ENCODE measurements around the gene ATP5F1E.

ATP5F1E gene

GRCh38 chr20:59035381-59035780 is 3.2 kb upstream of the ATP5F1E start:
- no peak overlapping the region for H2BK120ac ChIP-seq (ENCODE audit: insufficient read depth, low read length, poor library complexity)
- no peak overlapping the region for H3K14ac ChIP-seq (ENCODE audit: low read length)
- H3K4me1 ChIP-seq (ENCODE audit: control insufficient read depth in 1 of 2, insufficient read depth in 2 of 2, low read length in 2 of 2): peaks cover 4 to 5% of the 10 kb centered on the region in 2 experiments
- H3K4ac ChIP-seq (ENCODE audit: low read depth, low read length): no peak overlapping the region
- no CpG with 5 or more reads among the region's 3 CpGs for WGBS (ENCODE audit: extremely low coverage, insufficient coverage, insufficient read length)
- no peak overlapping the region for H3K4me2 ChIP-seq (ENCODE audit: low read length)
- no peak overlapping the region for H4K8ac ChIP-seq (ENCODE audit: low read depth, low read length)
- peaks cover 8 to 18% of the 10 kb centered on the region in 2 experiments for H3K36me3 ChIP-seq (ENCODE audit: control insufficient read depth in 1 of 2, insufficient read depth in 2 of 2, low read length in 2 of 2)
- no peaks in the 10 kb centered on the region for H3K9me3 ChIP-seq (ENCODE audit: insufficient read depth, low read depth, low read length)
- H4K91ac ChIP-seq (ENCODE audit: low read depth, low read length): no peak overlapping the region
- H3K4me3 ChIP-seq (ENCODE audit: low read depth, low read length): no peak overlapping the region
- no peak for DNase-seq
- no peak overlapping the region for H2AFZ ChIP-seq (ENCODE audit: insufficient read depth, low read length, poor library complexity)
- no peak overlapping the region for H2AK5ac ChIP-seq (ENCODE audit: low read length)
- no peak overlapping the region for H2BK12ac ChIP-seq (ENCODE audit: low read length)
- H3K79me2 ChIP-seq (ENCODE audit: control insufficient read depth, insufficient read depth, low read length, poor library complexity): peaks cover 9% of the 10 kb centered on the region
- H2BK5ac ChIP-seq (ENCODE audit: low read depth, low read length, poor library complexity): no peak overlapping the region
- no peak overlapping the region for H3K9ac ChIP-seq (ENCODE audit: low read length)
- no peaks in the 10 kb centered on the region for H3K27me3 ChIP-seq (ENCODE audit: insufficient read depth, low read length)
- peaks cover 6% of the 10 kb centered on the region for H3K79me1 ChIP-seq (ENCODE audit: low read length)
- no peak overlapping the region for H3K27ac ChIP-seq (ENCODE audit: low read depth, low read length)
- no peak overlapping the region for H3K23ac ChIP-seq (ENCODE audit: low read length)
- H3K18ac ChIP-seq (ENCODE audit: low read length): no peak overlapping the region
- no peak overlapping the region for H4K12ac ChIP-seq (ENCODE audit: low read depth, low read length)

GRCh38 chr20:59033616-59034165 is 1.6 kb upstream of the ATP5F1E start:
- Histone ChIP-seq H3K4me1 (ENCODE audit: control insufficient read depth in 1 of 2, insufficient read depth in 2 of 2, low read length in 2 of 2) (peaks cover 4 to 5% of the 10 kb centered on the region in 2 experiments), H2AK5ac (ENCODE audit: low read length) (no peak overlapping the region), H4K12ac (ENCODE audit: low read depth, low read length) (no peak overlapping the region), H3K9ac (ENCODE audit: low read length) (no peak overlapping the region), H3K23ac (ENCODE audit: low read length) (no peak overlapping the region), H3K4me2 (ENCODE audit: low read length) (no peak overlapping the region), H4K91ac (ENCODE audit: low read depth, low read length) (no peak overlapping the region), H2BK12ac (ENCODE audit: low read length) (no peak overlapping the region), H2BK5ac (ENCODE audit: low read depth, low read length, poor library complexity) (no peak overlapping the region), H2BK120ac (ENCODE audit: insufficient read depth, low read length, poor library complexity) (no peak overlapping the region), H4K8ac (ENCODE audit: low read depth, low read length) (no peak overlapping the region), H3K18ac (ENCODE audit: low read length) (no peak overlapping the region), H3K79me1 (ENCODE audit: low read length) (peaks cover 6% of the 10 kb centered on the region), H3K14ac (ENCODE audit: low read length) (no peak overlapping the region), H3K4me3 (ENCODE audit: low read depth, low read length) (no peak overlapping the region), H3K27ac (ENCODE audit: low read depth, low read length) (no peak overlapping the region), H2AFZ (ENCODE audit: insufficient read depth, low read length, poor library complexity) (no peak overlapping the region), H3K27me3 (ENCODE audit: insufficient read depth, low read length) (no peaks in the 10 kb centered on the region), H3K79me2 (ENCODE audit: control insufficient read depth, insufficient read depth, low read length, poor library complexity) (peaks cover 9% of the 10 kb centered on the region), H3K36me3 (ENCODE audit: control insufficient read depth in 1 of 2, insufficient read depth in 2 of 2, low read length in 2 of 2) (peaks cover 8 to 22% of the 10 kb centered on the region in 2 experiments), H3K4ac (ENCODE audit: low read depth, low read length) (no peak overlapping the region), H3K9me3 (ENCODE audit: insufficient read depth, low read depth, low read length) (no peaks in the 10 kb centered on the region)
- no CpG with 5 or more reads among the region's 2 CpGs for WGBS (ENCODE audit: extremely low coverage, insufficient coverage, insufficient read length)
- no peak for DNase-seq

- H4K8ac ChIP-seq (ENCODE audit: low read depth, low read length): no peak overlapping the region
- no peak for DNase-seq
- no peak overlapping the region for H3K23ac ChIP-seq (ENCODE audit: low read length)
- no peaks in the 10 kb centered on the region for H3K27me3 ChIP-seq (ENCODE audit: insufficient read depth, low read length)
- H3K4me3 ChIP-seq (ENCODE audit: low read depth, low read length): no peak overlapping the region
- H3K4me1 ChIP-seq (ENCODE audit: control insufficient read depth in 1 of 2, insufficient read depth in 2 of 2, low read length in 2 of 2): peaks cover 4 to 5% of the 10 kb centered on the region in 2 experiments
- H3K18ac ChIP-seq (ENCODE audit: low read length): no peak overlapping the region
- H3K14ac ChIP-seq (ENCODE audit: low read length): no peak overlapping the region
- no CpG with 5 or more reads among the region's 1 CpG for WGBS (ENCODE audit: extremely low coverage, insufficient coverage, insufficient read length)
- peaks cover 6% of the 10 kb centered on the region for H3K79me1 ChIP-seq (ENCODE audit: low read length)
- no peak overlapping the region for H4K91ac ChIP-seq (ENCODE audit: low read depth, low read length)
- peaks cover 8 to 22% of the 10 kb centered on the region in 2 experiments for H3K36me3 ChIP-seq (ENCODE audit: control insufficient read depth in 1 of 2, insufficient read depth in 2 of 2, low read length in 2 of 2)
- no peak overlapping the region for H2BK120ac ChIP-seq (ENCODE audit: insufficient read depth, low read length, poor library complexity)
- no peak overlapping the region for H2AFZ ChIP-seq (ENCODE audit: insufficient read depth, low read length, poor library complexity)
- H4K12ac ChIP-seq (ENCODE audit: low read depth, low read length): no peak overlapping the region
- H3K4me2 ChIP-seq (ENCODE audit: low read length): peak overlapping the region; percentile 98
- peaks cover 9% of the 10 kb centered on the region for H3K79me2 ChIP-seq (ENCODE audit: control insufficient read depth, insufficient read depth, low read length, poor library complexity)
- no peak overlapping the region for H2BK5ac ChIP-seq (ENCODE audit: low read depth, low read length, poor library complexity)
- H2AK5ac ChIP-seq (ENCODE audit: low read length): no peak overlapping the region
- no peak overlapping the region for H2BK12ac ChIP-seq (ENCODE audit: low read length)
- H3K4ac ChIP-seq (ENCODE audit: low read depth, low read length): no peak overlapping the region
- H3K9me3 ChIP-seq (ENCODE audit: insufficient read depth, low read depth, low read length): no peaks in the 10 kb centered on the region
- no peak overlapping the region for H3K9ac ChIP-seq (ENCODE audit: low read length)
- H3K27ac ChIP-seq (ENCODE audit: low read depth, low read length): no peak overlapping the region
Measured at GRCh38 chr20:59033093-59033492, 958 bp upstream of the ATP5F1E start.

- no peak overlapping the region for H3K14ac ChIP-seq (ENCODE audit: low read length)
- peak overlapping the region; percentile 5 for H2BK120ac ChIP-seq (ENCODE audit: insufficient read depth, low read length, poor library complexity)
- H3K23ac ChIP-seq (ENCODE audit: low read length): no peak overlapping the region
- peaks cover 8 to 22% of the 10 kb centered on the region in 2 experiments for H3K36me3 ChIP-seq (ENCODE audit: control insufficient read depth in 1 of 2, insufficient read depth in 2 of 2, low read length in 2 of 2)
- H3K4me3 ChIP-seq (ENCODE audit: low read depth, low read length): peak overlapping the region; percentile 71
- peak overlapping the region; percentile 0 for H3K4ac ChIP-seq (ENCODE audit: low read depth, low read length)
- no peak overlapping the region for H2AK5ac ChIP-seq (ENCODE audit: low read length)
- peak overlapping the region; percentile 11 for H2AFZ ChIP-seq (ENCODE audit: insufficient read depth, low read length, poor library complexity)
- H3K27me3 ChIP-seq (ENCODE audit: insufficient read depth, low read length): no peaks in the 10 kb centered on the region
- H3K79me2 ChIP-seq (ENCODE audit: control insufficient read depth, insufficient read depth, low read length, poor library complexity): peaks cover 9% of the 10 kb centered on the region
- no peak overlapping the region for H2BK12ac ChIP-seq (ENCODE audit: low read length)
- H3K9me3 ChIP-seq (ENCODE audit: insufficient read depth, low read depth, low read length): no peaks in the 10 kb centered on the region
- peak overlapping the region; percentile 19 for H4K12ac ChIP-seq (ENCODE audit: low read depth, low read length)
- H3K9ac ChIP-seq (ENCODE audit: low read length): peak overlapping the region; percentile 85
- H3K4me2 ChIP-seq (ENCODE audit: low read length): peak overlapping the region; percentile 98
- peak overlapping the region; percentile 10 for H4K8ac ChIP-seq (ENCODE audit: low read depth, low read length)
- H3K27ac ChIP-seq (ENCODE audit: low read depth, low read length): peak overlapping the region; percentile 24
- peaks cover 4 to 5% of the 10 kb centered on the region in 2 experiments for H3K4me1 ChIP-seq (ENCODE audit: control insufficient read depth in 1 of 2, insufficient read depth in 2 of 2, low read length in 2 of 2)
- WGBS (ENCODE audit: extremely low coverage, insufficient coverage, insufficient read length): no CpG with 5 or more reads among the region's 13 CpGs
- peaks cover 6% of the 10 kb centered on the region for H3K79me1 ChIP-seq (ENCODE audit: low read length)
- no peak overlapping the region for H2BK5ac ChIP-seq (ENCODE audit: low read depth, low read length, poor library complexity)
- no peak overlapping the region for H4K91ac ChIP-seq (ENCODE audit: low read depth, low read length)
- DNase-seq: peak; percentile 28 to 63
- H3K18ac ChIP-seq (ENCODE audit: low read length): no peak overlapping the region
Measured at GRCh38 chr20:59032713-59033059, 551 bp upstream of the ATP5F1E start.
